Suprapubic skin (tissue), 4 donors: ENCODE results near the gene RNF212. TPM values are rescaled to one million over a fixed set of nuclear protein-coding genes. Genes with fewer than 3 reads are reported as not detected.
A peak's percentile ranks its signal among the peaks of the same experiment; 100 is the strongest.

Experiments
- DNase-seq, 2 donors: peaks; one replicate each; pipeline ENCODE4 v3.0.0-alpha.2; 2019; ENCODE audit warnings: low spot score in 2 of 2
- H3K27ac ChIP-seq: fragments of 200-600 bp; sonication (generic); one replicate; pipeline ENCODE4 v1.5.1; 2019
- H3K27me3 ChIP-seq: fragments of 200-600 bp; sonication (generic); one replicate; pipeline ENCODE4 v1.5.1; 2019
- H3K36me3 ChIP-seq: fragments of 200-600 bp; sonication (generic); one replicate; pipeline ENCODE4 v1.5.1; 2019
- H3K4me1 ChIP-seq: fragments of 200-600 bp; sonication (generic); one replicate; pipeline ENCODE4 v1.5.1; 2019
- H3K4me3 ChIP-seq: fragments of 200-600 bp; sonication (generic); one replicate; pipeline ENCODE4 v1.5.1; 2019; ENCODE audit warnings: mild to moderate bottlenecking
- H3K9me3 ChIP-seq: fragments of 200-600 bp; sonication (generic); one replicate; pipeline ENCODE4 v1.5.1; 2019
- CTCF ChIP-seq, 2 donors: fragments of 200-600 bp in 1 of 2; fragments of 450-650 bp in 1 of 2; sonication (generic) in 1 of 2; IDR thresholded peaks; one replicate each; pipeline ENCODE4 v1.5.1; 2016 to 2019; ENCODE audit warnings: antibody characterized with exemption in 2 of 2, mild to moderate bottlenecking in 1 of 2, moderate library complexity in 1 of 2
- EP300 ChIP-seq: sonication (generic); formaldehyde crosslinking; IDR thresholded peaks from one replicate; pipeline ENCODE4 v1.6.1; 2017; ENCODE audit warnings: antibody characterized with exemption
- POLR2A ChIP-seq, 2 donors: fragments of 450-650 bp; IDR thresholded peaks; one replicate each; pipeline ENCODE4 v1.6.1; 2017; ENCODE audit warnings: antibody characterized with exemption in 2 of 2, mild to moderate bottlenecking in 2 of 2, moderate library complexity in 2 of 2
- POLR2AphosphoS5 ChIP-seq, 3 donors: sonication (generic); formaldehyde crosslinking; IDR thresholded peaks; one replicate each; pipeline ENCODE4 v1.6.1; 2017; ENCODE audit warnings: antibody characterized with exemption in 3 of 3
- WGBS: methylation state at CpG from one replicate; pipeline ENCODE4 v1.1.5; 2018; 5-methylcytosine and 5-hydroxymethylcytosine counted together
- total RNA-seq, 4 donors: library from RNA; depleted of rRNA; stranded (reverse); fragments of >200 nt; gene quantifications; one replicate each; pipeline ENCODE4 v1.1.0, GENCODE V29; 2016

RNF212 gene
- total RNA-seq, 4 donors from 2014 or later, result 2.4 to 16.5 (median 4.4) TPM

GRCh38 chr4:1053080-1053661, 60.2 kb downstream of the RNF212 start:
- Histone ChIP-seq H3K36me3 (no peaks in the 10 kb centered on the region), H3K27ac (no peak overlapping the region), H3K4me3 (peak overlapping the region; percentile 28), H3K4me1 (peaks cover 36% of the 10 kb centered on the region), H3K9me3 (no peaks in the 10 kb centered on the region), H3K27me3 (peaks cover 78% of the 10 kb centered on the region)
- DNase-seq, result peak; percentile 59 to 77
- TF ChIP-seq CTCF (IDR thresholded peaks at IDR 0.05), result no peak
- TF ChIP-seq EP300, result no peak
- no peak for TF ChIP-seq POLR2A (IDR thresholded peaks at IDR 0.05)
- TF ChIP-seq POLR2AphosphoS5 (IDR thresholded peaks at IDR 0.05), result no peak
- 30% methylated on average over 18 of the region's 24 CpGs for WGBS

- H3K4me3 ChIP-seq, result no peak overlapping the region
- no peak overlapping the region for H3K27ac ChIP-seq
- H3K27me3 ChIP-seq, result peaks cover 71% of the 10 kb centered on the region
- 50% methylated on average over 11 of the region's 15 CpGs for WGBS
- TF ChIP-seq EP300, result no peak
- no peak for TF ChIP-seq POLR2A (IDR thresholded peaks at IDR 0.05)
- TF ChIP-seq CTCF (IDR thresholded peaks at IDR 0.05), result no peak
- TF ChIP-seq POLR2AphosphoS5 (IDR thresholded peaks at IDR 0.05), result no peak
- peaks cover 37% of the 10 kb centered on the region for H3K4me1 ChIP-seq
- no peaks in the 10 kb centered on the region for H3K36me3 ChIP-seq
- DNase-seq, result peak; percentile 55 to 74
- no peaks in the 10 kb centered on the region for H3K9me3 ChIP-seq
These were observed 61.1 kb downstream of the RNF212 start for GRCh38 chr4:1052231-1052671.

GRCh38 chr4:1051472-1051871, 61.9 kb downstream of the RNF212 start:
- Histone ChIP-seq H3K9me3 (no peaks in the 10 kb centered on the region), H3K27ac (no peak overlapping the region), H3K27me3 (peaks cover 66% of the 10 kb centered on the region), H3K4me3 (no peak overlapping the region), H3K4me1 (peaks cover 43% of the 10 kb centered on the region), H3K36me3 (no peaks in the 10 kb centered on the region)
- DNase-seq, result peak; percentile 35 to 55
- TF ChIP-seq POLR2A (IDR thresholded peaks at IDR 0.05) (no peak), POLR2AphosphoS5 (IDR thresholded peaks at IDR 0.05) (no peak), EP300 (no peak), CTCF (IDR thresholded peaks at IDR 0.05) (no peak)
- WGBS, result 61% methylated on average over 9 of the region's 9 CpGs

- Histone ChIP-seq H3K27ac (no peak overlapping the region), H3K4me3 (no peak overlapping the region), H3K9me3 (no peaks in the 10 kb centered on the region), H3K27me3 (peaks cover 61% of the 10 kb centered on the region), H3K36me3 (no peaks in the 10 kb centered on the region), H3K4me1 (peaks cover 35% of the 10 kb centered on the region)
- WGBS, result 81% methylated on average over 28 of the region's 40 CpGs
- DNase-seq, result peak; percentile 58 to 74
- TF ChIP-seq CTCF (IDR thresholded peaks at IDR 0.05), result no peak
- TF ChIP-seq EP300, result no peak
These were observed 62.7 kb downstream of the RNF212 start for GRCh38 chr4:1050486-1051213.

- H3K4me1 ChIP-seq, result peaks cover 32% of the 10 kb centered on the region
- H3K9me3 ChIP-seq, result no peaks in the 10 kb centered on the region
- H3K4me3 ChIP-seq, result no peak overlapping the region
- H3K27me3 ChIP-seq, result peaks cover 63% of the 10 kb centered on the region
- TF ChIP-seq EP300 (no peak), POLR2A (IDR thresholded peaks at IDR 0.05) (no peak), CTCF (IDR thresholded peaks at IDR 0.05) (no peak), POLR2AphosphoS5 (IDR thresholded peaks at IDR 0.05) (no peak)
- DNase-seq, result peak; percentile 63 to 72
- H3K27ac ChIP-seq, result no peak overlapping the region
- no peaks in the 10 kb centered on the region for H3K36me3 ChIP-seq
- 83% methylated on average over 5 of the region's 21 CpGs for WGBS
These were observed 63.8 kb downstream of the RNF212 start for GRCh38 chr4:1049591-1049905.
